ENCODE results near the gene FOXA1.

The FOXA1 gene

DNA sequence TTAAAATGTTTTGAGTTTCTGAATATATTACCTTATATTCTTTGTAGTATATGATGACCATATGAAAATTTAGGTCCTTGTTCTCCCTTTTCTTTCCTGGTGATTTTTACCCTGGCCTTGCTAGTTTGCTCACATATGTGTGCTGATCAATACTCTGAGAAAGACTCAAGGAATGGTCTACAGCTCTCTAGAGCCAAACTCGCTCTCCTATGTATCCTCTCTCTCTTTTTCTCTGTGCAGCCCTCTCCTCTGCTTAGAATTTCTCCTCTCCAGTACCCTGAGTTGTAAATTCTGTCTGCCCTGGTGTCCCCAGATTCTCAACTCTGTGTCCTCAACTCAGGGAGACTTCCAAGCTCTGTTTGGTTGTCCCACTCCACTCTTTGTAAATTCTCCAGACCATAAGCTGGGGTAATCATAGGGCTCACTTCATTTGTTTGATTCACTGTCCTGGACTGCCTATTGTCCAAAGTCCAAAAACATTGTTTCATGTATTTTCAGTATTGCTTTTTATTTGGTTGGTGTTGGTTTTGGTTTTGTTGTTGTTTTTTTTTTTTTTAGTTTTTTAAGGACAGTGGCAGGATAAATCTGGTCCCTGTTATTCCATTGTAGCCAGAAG is 41.0 kb downstream of the FOXA1 start (continued):
- TF ChIP-seq, protein P1, sequence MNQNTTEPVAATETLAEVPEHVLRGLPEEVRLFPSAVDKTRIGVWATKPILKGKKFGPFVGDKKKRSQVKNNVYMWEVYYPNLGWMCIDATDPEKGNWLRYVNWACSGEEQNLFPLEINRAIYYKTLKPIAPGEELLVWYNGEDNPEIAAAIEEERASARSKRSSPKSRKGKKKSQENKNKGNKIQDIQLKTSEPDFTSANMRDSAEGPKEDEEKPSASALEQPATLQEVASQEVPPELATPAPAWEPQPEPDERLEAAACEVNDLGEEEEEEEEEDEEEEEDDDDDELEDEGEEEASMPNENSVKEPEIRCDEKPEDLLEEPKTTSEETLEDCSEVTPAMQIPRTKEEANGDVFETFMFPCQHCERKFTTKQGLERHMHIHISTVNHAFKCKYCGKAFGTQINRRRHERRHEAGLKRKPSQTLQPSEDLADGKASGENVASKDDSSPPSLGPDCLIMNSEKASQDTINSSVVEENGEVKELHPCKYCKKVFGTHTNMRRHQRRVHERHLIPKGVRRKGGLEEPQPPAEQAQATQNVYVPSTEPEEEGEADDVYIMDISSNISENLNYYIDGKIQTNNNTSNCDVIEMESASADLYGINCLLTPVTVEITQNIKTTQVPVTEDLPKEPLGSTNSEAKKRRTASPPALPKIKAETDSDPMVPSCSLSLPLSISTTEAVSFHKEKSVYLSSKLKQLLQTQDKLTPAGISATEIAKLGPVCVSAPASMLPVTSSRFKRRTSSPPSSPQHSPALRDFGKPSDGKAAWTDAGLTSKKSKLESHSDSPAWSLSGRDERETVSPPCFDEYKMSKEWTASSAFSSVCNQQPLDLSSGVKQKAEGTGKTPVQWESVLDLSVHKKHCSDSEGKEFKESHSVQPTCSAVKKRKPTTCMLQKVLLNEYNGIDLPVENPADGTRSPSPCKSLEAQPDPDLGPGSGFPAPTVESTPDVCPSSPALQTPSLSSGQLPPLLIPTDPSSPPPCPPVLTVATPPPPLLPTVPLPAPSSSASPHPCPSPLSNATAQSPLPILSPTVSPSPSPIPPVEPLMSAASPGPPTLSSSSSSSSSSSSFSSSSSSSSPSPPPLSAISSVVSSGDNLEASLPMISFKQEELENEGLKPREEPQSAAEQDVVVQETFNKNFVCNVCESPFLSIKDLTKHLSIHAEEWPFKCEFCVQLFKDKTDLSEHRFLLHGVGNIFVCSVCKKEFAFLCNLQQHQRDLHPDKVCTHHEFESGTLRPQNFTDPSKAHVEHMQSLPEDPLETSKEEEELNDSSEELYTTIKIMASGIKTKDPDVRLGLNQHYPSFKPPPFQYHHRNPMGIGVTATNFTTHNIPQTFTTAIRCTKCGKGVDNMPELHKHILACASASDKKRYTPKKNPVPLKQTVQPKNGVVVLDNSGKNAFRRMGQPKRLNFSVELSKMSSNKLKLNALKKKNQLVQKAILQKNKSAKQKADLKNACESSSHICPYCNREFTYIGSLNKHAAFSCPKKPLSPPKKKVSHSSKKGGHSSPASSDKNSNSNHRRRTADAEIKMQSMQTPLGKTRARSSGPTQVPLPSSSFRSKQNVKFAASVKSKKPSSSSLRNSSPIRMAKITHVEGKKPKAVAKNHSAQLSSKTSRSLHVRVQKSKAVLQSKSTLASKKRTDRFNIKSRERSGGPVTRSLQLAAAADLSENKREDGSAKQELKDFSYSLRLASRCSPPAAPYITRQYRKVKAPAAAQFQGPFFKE (tag by site-specific recombination; IDR thresholded peaks at IDR 0.05; ENCODE audit: borderline replicate concordance) = no peak
- TF ChIP-seq, protein P2, sequence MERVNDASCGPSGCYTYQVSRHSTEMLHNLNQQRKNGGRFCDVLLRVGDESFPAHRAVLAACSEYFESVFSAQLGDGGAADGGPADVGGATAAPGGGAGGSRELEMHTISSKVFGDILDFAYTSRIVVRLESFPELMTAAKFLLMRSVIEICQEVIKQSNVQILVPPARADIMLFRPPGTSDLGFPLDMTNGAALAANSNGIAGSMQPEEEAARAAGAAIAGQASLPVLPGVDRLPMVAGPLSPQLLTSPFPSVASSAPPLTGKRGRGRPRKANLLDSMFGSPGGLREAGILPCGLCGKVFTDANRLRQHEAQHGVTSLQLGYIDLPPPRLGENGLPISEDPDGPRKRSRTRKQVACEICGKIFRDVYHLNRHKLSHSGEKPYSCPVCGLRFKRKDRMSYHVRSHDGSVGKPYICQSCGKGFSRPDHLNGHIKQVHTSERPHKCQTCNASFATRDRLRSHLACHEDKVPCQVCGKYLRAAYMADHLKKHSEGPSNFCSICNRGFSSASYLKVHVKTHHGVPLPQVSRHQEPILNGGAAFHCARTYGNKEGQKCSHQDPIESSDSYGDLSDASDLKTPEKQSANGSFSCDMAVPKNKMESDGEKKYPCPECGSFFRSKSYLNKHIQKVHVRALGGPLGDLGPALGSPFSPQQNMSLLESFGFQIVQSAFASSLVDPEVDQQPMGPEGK (tag by site-specific recombination; IDR thresholded peaks at IDR 0.05) = no peak
- TF ChIP-seq, protein P3, sequence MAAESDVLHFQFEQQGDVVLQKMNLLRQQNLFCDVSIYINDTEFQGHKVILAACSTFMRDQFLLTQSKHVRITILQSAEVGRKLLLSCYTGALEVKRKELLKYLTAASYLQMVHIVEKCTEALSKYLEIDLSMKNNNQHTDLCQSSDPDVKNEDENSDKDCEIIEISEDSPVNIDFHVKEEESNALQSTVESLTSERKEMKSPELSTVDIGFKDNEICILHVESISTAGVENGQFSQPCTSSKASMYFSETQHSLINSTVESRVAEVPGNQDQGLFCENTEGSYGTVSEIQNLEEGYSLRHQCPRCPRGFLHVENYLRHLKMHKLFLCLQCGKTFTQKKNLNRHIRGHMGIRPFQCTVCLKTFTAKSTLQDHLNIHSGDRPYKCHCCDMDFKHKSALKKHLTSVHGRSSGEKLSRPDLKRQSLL (tag by site-specific recombination; IDR thresholded peaks at IDR 0.05) = no peak
- TF ChIP-seq ZBTB17 (tag by site-specific recombination; IDR thresholded peaks at IDR 0.05) = no peak
- TF ChIP-seq, protein P4, sequence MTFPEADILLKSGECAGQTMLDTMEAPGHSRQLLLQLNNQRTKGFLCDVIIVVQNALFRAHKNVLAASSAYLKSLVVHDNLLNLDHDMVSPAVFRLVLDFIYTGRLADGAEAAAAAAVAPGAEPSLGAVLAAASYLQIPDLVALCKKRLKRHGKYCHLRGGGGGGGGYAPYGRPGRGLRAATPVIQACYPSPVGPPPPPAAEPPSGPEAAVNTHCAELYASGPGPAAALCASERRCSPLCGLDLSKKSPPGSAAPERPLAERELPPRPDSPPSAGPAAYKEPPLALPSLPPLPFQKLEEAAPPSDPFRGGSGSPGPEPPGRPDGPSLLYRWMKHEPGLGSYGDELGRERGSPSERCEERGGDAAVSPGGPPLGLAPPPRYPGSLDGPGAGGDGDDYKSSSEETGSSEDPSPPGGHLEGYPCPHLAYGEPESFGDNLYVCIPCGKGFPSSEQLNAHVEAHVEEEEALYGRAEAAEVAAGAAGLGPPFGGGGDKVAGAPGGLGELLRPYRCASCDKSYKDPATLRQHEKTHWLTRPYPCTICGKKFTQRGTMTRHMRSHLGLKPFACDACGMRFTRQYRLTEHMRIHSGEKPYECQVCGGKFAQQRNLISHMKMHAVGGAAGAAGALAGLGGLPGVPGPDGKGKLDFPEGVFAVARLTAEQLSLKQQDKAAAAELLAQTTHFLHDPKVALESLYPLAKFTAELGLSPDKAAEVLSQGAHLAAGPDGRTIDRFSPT (tag by site-specific recombination; IDR thresholded peaks at IDR 0.05) = no peak
- no peak for TF ChIP-seq ZBTB20 (tag by site-specific recombination; IDR thresholded peaks at IDR 0.05)
- TF ChIP-seq, protein P5, sequence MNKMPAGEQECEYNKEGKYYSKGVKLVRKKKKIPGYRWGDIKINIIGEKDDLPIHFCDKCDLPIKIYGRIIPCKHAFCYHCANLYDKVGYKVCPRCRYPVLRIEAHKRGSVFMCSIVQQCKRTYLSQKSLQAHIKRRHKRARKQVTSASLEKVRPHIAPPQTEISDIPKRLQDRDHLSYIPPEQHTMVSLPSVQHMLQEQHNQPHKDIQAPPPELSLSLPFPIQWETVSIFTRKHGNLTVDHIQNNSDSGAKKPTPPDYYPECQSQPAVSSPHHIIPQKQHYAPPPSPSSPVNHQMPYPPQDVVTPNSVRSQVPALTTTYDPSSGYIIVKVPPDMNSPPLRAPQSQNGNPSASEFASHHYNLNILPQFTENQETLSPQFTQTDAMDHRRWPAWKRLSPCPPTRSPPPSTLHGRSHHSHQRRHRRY (tag by site-specific recombination; IDR thresholded peaks at IDR 0.05) = no peak
- TF ChIP-seq KLF10 (tag by site-specific recombination; IDR thresholded peaks at IDR 0.05) = no peak

DNA sequence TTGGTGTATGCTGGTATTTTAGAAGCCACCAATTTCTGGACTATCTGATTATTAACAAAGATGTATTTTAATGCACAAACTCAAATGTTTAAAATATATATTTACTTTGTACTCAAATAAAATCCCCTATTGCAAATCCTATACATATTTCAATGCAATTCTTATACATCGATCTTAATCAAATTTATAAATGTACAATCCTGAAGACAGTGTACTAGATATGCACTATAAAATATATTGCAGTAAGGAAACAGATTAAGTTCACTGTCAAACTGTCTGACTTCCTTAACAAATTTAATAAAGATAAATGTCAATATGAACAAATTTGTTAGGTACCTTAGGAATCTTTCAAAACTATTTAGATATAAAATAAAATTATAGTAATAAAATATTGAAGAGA is 43.9 kb downstream of the FOXA1 start:
- Histone ChIP-seq H3K27ac (ENCODE audit: extremely low read depth, low read depth, low read length) (no peak overlapping the region), H3K9me3 (ENCODE audit: control insufficient read depth, insufficient read depth, low read depth, low read length) (peaks cover 4% of the 10 kb centered on the region; the same call in 1 of the 2 replicates), H3K36me3 (ENCODE audit: control insufficient read depth in 2 of 2, insufficient read depth in 1 of 2, low read length in 2 of 2) (no peaks in the 10 kb centered on the region), H3K4me1 (ENCODE audit: control insufficient read depth, insufficient read depth, low read length) (peaks cover 13% of the 10 kb centered on the region), H3K4me3 (ENCODE audit: low read depth, low read length) (no peak overlapping the region)
- ChIA-PET POLR2A (no interaction called here), CTCF (interaction anchor here (0.6 kb wide), 1 partner anchor 14 kb away, joined by 3 read pairs; no protein-coding TSS in a partner anchor)
- TF ChIP-seq GLIS1 (tag by site-specific recombination; IDR thresholded peaks at IDR 0.05) (no peak), TCF7L2 (IDR thresholded peaks at IDR 0.05; ENCODE audit: borderline replicate concordance, low read depth, low read length) (no peak), ZNF664 (tag by site-specific recombination; IDR thresholded peaks at IDR 0.05) (no peak), ZNF670 (tag by site-specific recombination; IDR thresholded peaks at IDR 0.05; ENCODE audit: low read depth) (no peak), GLI4 (tag by site-specific recombination; IDR thresholded peaks at IDR 0.05) (no peak), ZNF132 (tag by site-specific recombination; IDR thresholded peaks at IDR 0.05; ENCODE audit: borderline replicate concordance) (no peak), ZXDB (tag by site-specific recombination; IDR thresholded peaks at IDR 0.05) (no peak), ZNF146 (tag by site-specific recombination; IDR thresholded peaks at IDR 0.05) (no peak), ZNF16 (tag by site-specific recombination; IDR thresholded peaks at IDR 0.05; ENCODE audit: low read depth) (no peak)
- TF ChIP-seq, protein P6, sequence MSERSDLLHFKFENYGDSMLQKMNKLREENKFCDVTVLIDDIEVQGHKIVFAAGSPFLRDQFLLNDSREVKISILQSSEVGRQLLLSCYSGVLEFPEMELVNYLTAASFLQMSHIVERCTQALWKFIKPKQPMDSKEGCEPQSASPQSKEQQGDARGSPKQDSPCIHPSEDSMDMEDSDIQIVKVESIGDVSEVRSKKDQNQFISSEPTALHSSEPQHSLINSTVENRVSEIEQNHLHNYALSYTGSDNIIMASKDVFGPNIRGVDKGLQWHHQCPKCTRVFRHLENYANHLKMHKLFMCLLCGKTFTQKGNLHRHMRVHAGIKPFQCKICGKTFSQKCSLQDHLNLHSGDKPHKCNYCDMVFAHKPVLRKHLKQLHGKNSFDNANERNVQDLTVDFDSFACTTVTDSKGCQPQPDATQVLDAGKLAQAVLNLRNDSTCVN (tag by site-specific recombination; optimal IDR thresholded peaks at IDR 0.05) = no peak
- TF ChIP-seq, protein P7, sequence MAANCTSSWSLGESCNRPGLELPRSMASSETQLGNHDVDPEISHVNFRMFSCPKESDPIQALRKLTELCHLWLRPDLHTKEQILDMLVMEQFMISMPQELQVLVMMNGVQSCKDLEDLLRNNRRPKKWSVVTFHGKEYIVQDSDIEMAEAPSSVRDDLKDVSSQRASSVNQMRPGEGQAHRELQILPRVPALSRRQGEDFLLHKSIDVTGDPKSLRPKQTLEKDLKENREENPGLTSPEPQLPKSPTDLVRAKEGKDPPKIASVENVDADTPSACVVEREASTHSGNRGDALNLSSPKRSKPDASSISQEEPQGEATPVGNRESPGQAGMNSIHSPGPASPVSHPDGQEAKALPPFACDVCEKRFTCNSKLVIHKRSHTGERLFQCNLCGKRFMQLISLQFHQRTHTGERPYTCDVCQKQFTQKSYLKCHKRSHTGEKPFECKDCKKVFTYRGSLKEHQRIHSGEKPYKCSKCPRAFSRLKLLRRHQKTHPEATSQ (tag by site-specific recombination; IDR thresholded peaks at IDR 0.05) = no peak
- TF ChIP-seq, protein P3 (tag by site-specific recombination; IDR thresholded peaks at IDR 0.05) = no peak
